ENCODE measurements around the gene WARS2. TPM values are rescaled to one million over a fixed set of nuclear protein-coding genes. Genes with fewer than 3 reads are reported as not detected.
"Not testable (repeated sequence)": the region's sequence is repeated elsewhere in the genome, so short reads cannot be mapped to it uniquely, and the experiment has no call there.

Gene WARS2
- total and polyA plus RNA-seq, 2 donors, result 6.8 to 29.3 TPM

DNA sequence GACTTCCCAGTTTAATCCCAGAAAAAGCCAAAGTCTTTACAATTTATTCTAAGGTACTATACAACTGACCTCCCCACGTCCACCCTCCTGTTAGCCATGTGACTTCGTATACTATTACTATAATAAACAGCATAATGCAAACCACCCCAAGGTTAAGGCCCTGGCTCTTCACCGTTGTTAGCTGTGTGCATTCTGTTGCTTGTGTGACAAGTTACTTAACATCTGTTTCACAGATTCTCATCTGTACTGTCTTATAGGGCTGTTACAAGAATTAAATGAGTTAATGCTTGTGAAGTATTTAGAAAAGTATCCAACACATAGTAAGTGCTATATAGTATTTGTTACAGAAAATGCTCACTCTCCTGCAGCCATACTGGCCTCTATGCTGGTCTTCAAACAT, 15.7 kb downstream of the WARS2 start:
- peaks cover 1% of the 10 kb centered on the region for H3K36me3 ChIP-seq (ENCODE audit: insufficient read depth)
- H3K4me1 ChIP-seq (ENCODE audit: insufficient read depth), result no peaks in the 10 kb centered on the region
- H3K4me3 ChIP-seq (ENCODE audit: low read depth, low read length), result no peak overlapping the region
- WGBS, result 81% methylated on average over 3 of the region's 3 CpGs
- no peak for DNase-seq (ENCODE audit: extremely low spot score)
- H3K27ac ChIP-seq (ENCODE audit: low read depth), result no peak overlapping the region

DNA sequence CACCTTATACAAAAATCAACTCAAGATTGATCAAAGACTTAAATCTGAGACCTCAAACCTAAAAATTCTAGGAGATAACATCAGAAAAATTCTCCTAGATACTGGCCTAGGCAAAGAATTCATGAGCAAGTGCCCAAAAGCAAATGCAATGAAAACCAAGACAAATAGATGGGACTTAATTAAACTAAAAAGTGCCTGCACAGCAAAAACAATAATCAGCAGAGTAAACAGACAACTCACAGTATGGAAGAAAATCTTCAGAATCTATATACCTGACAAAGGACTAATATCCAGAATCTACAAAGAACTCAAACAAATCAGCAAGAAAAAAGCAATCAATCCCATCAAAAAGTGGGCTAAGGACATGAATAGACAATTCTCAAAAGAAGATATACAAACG, 18.6 kb downstream of the WARS2 start:
- H3K4me3 ChIP-seq (ENCODE audit: low read depth, low read length); H3K27ac ChIP-seq (ENCODE audit: low read depth); H3K36me3 ChIP-seq (ENCODE audit: insufficient read depth); DNase-seq (ENCODE audit: extremely low spot score); H3K4me1 ChIP-seq (ENCODE audit: insufficient read depth): not testable (repeated sequence)
- 86% methylated on average over 1 of the region's 1 CpG for WGBS

DNA sequence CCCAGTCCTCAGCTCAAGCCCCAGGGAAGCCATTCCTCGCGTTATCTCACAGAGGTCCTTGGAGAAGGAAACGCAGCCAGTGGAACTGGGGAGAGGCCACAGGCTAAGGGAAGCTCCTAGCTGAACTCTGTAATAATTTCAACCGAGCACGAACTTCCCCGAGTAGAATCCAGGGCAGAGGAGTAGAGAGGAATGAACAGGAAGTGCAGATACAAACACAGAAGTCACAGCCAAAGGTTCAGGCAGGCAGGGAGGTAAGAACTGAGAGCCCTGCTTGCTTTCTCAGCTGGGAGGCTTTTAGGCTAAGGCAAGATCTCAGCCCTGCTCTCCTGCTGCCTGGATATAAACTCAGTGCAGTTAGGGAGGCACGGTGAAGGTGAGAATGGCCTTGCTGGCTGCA, 23.7 kb downstream of the WARS2 start:
- no peak for DNase-seq (ENCODE audit: extremely low spot score)
- no peaks in the 10 kb centered on the region for H3K36me3 ChIP-seq (ENCODE audit: insufficient read depth)
- no peaks in the 10 kb centered on the region for H3K4me1 ChIP-seq (ENCODE audit: insufficient read depth)
- no peak overlapping the region for H3K4me3 ChIP-seq (ENCODE audit: low read depth, low read length)
- no peak overlapping the region for H3K27ac ChIP-seq (ENCODE audit: low read depth)
- WGBS, result 62% methylated on average over 7 of the region's 7 CpGs

DNA sequence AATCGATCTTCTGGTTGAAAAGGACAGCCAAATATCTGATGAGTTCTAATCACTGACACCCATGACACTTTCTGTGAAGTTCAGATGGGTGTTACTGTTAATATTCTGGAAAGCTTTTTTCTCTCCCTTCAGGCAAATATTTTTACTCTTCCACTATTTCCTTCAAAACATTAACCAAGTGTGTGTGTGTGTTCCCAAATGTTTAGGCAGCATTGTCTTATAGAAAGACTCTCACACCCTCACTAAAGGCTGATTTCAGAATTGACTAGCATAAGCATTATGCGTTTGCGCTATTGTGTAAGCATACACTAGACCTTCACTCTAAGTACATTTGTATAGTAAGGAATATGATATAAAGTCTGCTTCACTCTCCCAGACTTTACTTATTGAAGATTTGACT, 24.7 kb downstream of the WARS2 start:
- Histone ChIP-seq H3K27ac (ENCODE audit: low read depth) (no peak overlapping the region), H3K4me1 (ENCODE audit: insufficient read depth) (no peaks in the 10 kb centered on the region), H3K36me3 (ENCODE audit: insufficient read depth) (no peaks in the 10 kb centered on the region), H3K4me3 (ENCODE audit: low read depth, low read length) (no peak overlapping the region)
- 90% methylated on average over 3 of the region's 3 CpGs for WGBS
- DNase-seq (ENCODE audit: extremely low spot score), result no peak

DNA sequence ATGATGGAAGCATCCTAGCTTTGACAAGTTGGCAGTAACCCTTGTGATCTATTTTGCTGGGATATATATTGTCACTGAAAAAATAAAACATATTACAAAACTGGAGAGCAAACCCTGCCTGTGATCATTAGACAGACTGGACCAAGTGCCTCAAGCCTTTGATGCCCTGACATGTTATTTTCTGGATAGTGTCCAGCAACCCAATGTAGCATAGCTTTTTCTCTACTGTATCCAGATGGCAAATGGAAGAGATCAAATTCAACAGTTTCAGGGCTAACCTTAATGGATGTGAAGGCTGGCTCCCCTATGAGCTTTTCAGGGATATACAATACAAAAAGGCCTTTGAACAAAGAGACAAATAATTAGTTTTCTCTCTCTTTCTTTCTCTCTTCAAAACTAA, 25.1 kb downstream of the WARS2 start:
- no peak for DNase-seq (ENCODE audit: extremely low spot score)
- Histone ChIP-seq H3K36me3 (ENCODE audit: insufficient read depth) (no peaks in the 10 kb centered on the region), H3K4me1 (ENCODE audit: insufficient read depth) (no peaks in the 10 kb centered on the region), H3K4me3 (ENCODE audit: low read depth, low read length) (no peak overlapping the region), H3K27ac (ENCODE audit: low read depth) (no peak overlapping the region)

DNA sequence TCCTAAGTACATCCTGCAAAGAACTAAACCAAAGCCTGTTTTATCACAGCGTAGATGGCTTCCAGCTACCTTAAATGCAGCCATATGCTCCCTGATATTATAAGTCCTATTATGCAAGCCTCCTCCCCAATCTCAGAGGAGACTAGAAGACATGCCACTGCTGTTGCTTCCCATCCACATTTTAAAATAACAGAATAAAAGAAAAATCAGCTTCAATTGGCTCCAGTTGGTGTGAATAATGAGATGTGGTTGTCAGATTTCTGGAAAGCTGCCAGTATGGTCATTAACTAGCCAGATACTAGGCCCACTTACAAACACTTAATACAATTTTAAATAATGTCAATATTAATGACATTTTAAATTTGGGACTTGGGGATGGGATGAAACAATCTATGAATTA, 25.7 kb downstream of the WARS2 start:
- DNase-seq (ENCODE audit: extremely low spot score), result no peak
- H3K27ac ChIP-seq (ENCODE audit: low read depth), result no peak overlapping the region
- 84% methylated on average over 1 of the region's 1 CpG for WGBS
- H3K36me3 ChIP-seq (ENCODE audit: insufficient read depth), result no peaks in the 10 kb centered on the region
- H3K4me3 ChIP-seq (ENCODE audit: low read depth, low read length), result no peak overlapping the region
- no peaks in the 10 kb centered on the region for H3K4me1 ChIP-seq (ENCODE audit: insufficient read depth)

DNA sequence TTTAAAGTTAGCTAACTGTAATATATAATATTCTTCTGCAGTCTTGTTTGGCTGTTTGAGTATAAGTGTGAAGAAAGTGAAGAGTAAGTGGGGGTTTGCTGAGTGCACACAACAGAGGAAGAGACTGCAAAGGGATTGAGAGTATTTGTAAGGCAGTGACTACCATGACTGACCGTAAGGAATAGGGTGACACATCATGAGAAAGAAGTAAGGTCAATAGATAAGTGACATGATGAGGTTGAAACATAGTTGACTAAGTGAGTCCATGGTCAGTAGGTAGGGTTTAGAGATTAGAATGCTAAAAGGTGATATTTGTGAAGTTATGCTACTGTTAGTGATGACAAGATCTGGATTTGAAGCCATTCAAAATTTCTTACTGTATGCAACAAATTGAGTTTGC, 27.7 kb downstream of the WARS2 start:
- no peaks in the 10 kb centered on the region for H3K4me1 ChIP-seq (ENCODE audit: insufficient read depth)
- 97% methylated on average over 1 of the region's 1 CpG for WGBS
- H3K27ac ChIP-seq (ENCODE audit: low read depth), result no peak overlapping the region
- no peak overlapping the region for H3K4me3 ChIP-seq (ENCODE audit: low read depth, low read length)
- no peaks in the 10 kb centered on the region for H3K36me3 ChIP-seq (ENCODE audit: insufficient read depth)
- DNase-seq (ENCODE audit: extremely low spot score), result no peak

DNA sequence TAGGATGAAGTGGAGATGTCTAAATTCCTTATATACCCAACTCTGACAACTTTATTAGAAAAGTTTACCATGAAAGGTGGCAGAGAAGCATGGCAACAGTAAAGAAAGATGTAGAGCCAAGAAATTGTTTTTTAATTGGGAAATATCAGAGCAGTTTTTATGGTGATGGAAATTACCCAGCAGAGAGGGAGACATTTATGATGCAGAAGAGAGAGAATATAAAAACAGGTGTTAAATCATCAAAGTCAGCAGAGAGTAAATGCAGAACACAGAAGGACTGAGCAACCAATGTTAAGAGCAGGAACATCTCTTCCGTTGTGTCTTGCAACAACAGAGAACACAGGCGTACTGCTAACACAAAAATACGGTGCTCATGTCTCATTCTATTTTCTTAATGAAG, 28.2 kb downstream of the WARS2 start:
- 96% methylated on average over 3 of the region's 3 CpGs for WGBS
- no peak overlapping the region for H3K27ac ChIP-seq (ENCODE audit: low read depth)
- no peak for DNase-seq (ENCODE audit: extremely low spot score)
- H3K36me3 ChIP-seq (ENCODE audit: insufficient read depth), result no peaks in the 10 kb centered on the region
- H3K4me1 ChIP-seq (ENCODE audit: insufficient read depth), result no peaks in the 10 kb centered on the region
- H3K4me3 ChIP-seq (ENCODE audit: low read depth, low read length), result no peak overlapping the region

DNA sequence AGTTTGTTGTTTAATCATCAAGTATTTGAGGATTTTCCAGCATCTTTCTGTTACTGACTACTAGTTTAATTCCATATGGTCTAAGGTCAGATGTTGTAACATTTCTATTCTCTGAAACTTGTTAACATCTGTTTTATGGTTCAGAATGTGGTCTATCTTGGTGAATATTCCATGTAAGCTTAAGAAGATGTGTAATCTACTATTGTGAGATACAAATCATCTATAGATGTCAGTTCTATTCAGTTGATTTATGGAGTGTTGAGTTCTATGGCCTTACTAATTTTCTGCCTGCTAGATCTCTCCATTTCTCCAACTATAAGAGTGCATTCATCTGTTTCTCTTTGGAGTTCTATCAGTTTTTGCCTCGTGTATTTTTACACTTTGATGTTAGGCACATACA, 31.5 kb downstream of the WARS2 start:
- WGBS, result 43% methylated on average over 1 of the region's 1 CpG
- Histone ChIP-seq H3K4me1 (ENCODE audit: insufficient read depth) (no peaks in the 10 kb centered on the region), H3K36me3 (ENCODE audit: insufficient read depth) (no peaks in the 10 kb centered on the region), H3K4me3 (ENCODE audit: low read depth, low read length) (no peak overlapping the region), H3K27ac (ENCODE audit: low read depth) (no peak overlapping the region)
- no peak for DNase-seq (ENCODE audit: extremely low spot score)

DNA sequence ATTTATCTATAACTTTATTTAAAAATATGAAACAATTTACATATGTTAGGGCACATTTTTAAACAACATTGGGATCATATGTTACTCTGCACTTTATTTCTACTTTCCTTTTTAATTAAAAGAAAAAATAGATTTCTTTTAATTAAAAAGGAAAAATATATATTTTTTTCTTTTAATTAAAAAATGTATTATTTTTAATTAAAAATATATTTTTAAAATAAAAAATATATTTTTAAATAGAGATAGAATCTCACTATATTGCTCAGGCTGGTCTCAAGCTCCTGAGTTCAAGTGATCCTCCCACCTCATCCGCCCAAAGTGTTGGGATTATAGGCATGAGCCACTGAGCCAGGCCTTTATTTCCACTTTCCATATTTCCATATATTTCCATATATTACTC, 36.7 kb downstream of the WARS2 start:
- H3K4me3 ChIP-seq (ENCODE audit: low read depth, low read length), result no peak overlapping the region
- WGBS, result 96% methylated on average over 1 of the region's 1 CpG
- no peak for DNase-seq (ENCODE audit: extremely low spot score)
- no peak overlapping the region for H3K27ac ChIP-seq (ENCODE audit: low read depth)
- H3K36me3 ChIP-seq (ENCODE audit: insufficient read depth), result no peaks in the 10 kb centered on the region
- H3K4me1 ChIP-seq (ENCODE audit: insufficient read depth), result no peaks in the 10 kb centered on the region

DNA sequence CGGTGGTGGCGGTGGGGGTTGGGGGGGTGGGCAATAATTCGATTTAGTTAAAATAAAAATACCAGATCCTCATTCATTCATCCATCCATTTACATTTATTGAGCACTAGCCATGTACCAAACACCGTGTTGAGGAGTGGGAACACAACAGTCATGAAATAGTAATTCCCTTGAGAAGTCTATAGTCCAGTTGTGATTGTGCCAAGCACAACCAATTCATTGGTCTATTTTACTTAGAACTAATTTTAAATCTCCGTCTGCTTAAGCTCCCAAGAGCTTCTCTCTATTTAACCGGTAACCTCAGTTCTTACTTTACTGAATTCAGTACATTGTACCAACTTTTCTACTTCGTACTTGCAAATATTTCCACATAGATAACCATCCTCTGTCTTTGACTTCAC, 38.4 kb downstream of the WARS2 start:
- Histone ChIP-seq H3K27ac (ENCODE audit: low read depth) (no peak overlapping the region), H3K4me3 (ENCODE audit: low read depth, low read length) (no peak overlapping the region), H3K36me3 (ENCODE audit: insufficient read depth) (no peaks in the 10 kb centered on the region), H3K4me1 (ENCODE audit: insufficient read depth) (no peaks in the 10 kb centered on the region)
- WGBS, result 63% methylated on average over 7 of the region's 7 CpGs
- no peak for DNase-seq (ENCODE audit: extremely low spot score)

DNA sequence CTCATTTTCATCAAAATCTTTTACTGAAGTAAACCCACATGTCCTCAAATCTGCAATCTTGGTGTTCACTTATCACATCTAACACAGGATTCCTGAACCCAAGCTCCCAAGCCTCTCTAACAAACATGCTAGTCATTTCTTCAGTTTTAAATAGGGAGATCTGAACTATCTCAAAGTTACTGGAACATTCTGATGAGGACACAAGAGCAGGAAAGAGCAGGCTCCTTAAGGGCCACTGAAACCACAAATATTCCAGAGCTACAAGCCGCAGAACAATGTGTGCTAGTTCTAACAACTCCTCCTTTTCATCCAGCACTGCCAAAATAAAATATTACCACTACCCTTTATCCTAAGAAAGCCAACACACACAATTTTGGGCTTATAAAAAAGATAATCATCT, 38.9 kb downstream of the WARS2 start:
- H3K27ac ChIP-seq (ENCODE audit: low read depth), result no peak overlapping the region
- no peaks in the 10 kb centered on the region for H3K36me3 ChIP-seq (ENCODE audit: insufficient read depth)
- no peak for DNase-seq (ENCODE audit: extremely low spot score)
- no peaks in the 10 kb centered on the region for H3K4me1 ChIP-seq (ENCODE audit: insufficient read depth)
- no peak overlapping the region for H3K4me3 ChIP-seq (ENCODE audit: low read depth, low read length)
- WGBS, result 61% methylated on average over 1 of the region's 1 CpG

DNA sequence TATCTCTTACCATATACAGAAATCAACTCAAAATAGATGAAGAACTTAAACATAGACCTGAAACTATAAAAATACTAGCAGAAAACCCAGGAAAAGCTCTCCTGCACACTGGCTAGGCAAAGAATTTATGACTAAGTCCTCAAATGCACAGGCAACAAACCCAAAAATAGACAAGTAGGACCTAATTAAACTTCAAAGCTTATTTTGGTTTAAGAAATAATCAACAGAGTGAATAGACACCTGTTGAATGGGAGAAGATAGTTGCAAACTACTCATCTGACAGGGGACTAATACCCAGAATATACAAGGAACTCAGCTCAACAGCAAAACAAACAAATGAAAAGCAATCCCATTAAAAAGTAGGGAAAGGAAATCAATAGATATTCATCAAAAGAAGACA, 40.7 kb downstream of the WARS2 start:
- no peak overlapping the region for H3K27ac ChIP-seq (ENCODE audit: low read depth)

DNA sequence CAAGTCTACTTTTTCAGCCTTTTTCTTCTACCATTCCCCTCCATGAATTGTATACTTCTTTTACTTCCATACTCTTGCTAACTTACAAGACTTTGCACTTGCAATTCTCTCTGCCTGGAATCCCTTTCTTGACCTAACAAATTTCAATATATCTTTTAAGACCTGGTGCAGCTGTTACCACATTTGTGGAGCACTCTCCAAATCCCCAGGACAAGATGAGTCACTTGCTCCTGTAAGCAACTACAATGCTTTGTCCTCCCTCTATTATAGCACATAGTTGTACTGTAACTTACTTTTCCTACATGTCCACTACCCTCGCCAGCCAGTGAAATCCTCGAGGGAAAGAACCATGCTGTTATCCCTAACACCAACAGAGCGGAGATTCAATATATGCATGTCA, 43.1 kb downstream of the WARS2 start:
- no peak overlapping the region for H3K27ac ChIP-seq (ENCODE audit: low read depth)
- peaks cover 1% of the 10 kb centered on the region for H3K36me3 ChIP-seq (ENCODE audit: insufficient read depth)
- H3K4me1 ChIP-seq (ENCODE audit: insufficient read depth), result no peaks in the 10 kb centered on the region
- DNase-seq (ENCODE audit: extremely low spot score), result no peak
- no peak overlapping the region for H3K4me3 ChIP-seq (ENCODE audit: low read depth, low read length)
- WGBS, result 76% methylated on average over 3 of the region's 3 CpGs

More for the DNA sequence above, 40.7 kb downstream of the WARS2 start:
- no peaks in the 10 kb centered on the region for H3K36me3 ChIP-seq (ENCODE audit: insufficient read depth)
- H3K4me3 ChIP-seq (ENCODE audit: low read depth, low read length), result no peak overlapping the region
- DNase-seq (ENCODE audit: extremely low spot score), result no peak
- H3K4me1 ChIP-seq (ENCODE audit: insufficient read depth), result no peaks in the 10 kb centered on the region

DNA sequence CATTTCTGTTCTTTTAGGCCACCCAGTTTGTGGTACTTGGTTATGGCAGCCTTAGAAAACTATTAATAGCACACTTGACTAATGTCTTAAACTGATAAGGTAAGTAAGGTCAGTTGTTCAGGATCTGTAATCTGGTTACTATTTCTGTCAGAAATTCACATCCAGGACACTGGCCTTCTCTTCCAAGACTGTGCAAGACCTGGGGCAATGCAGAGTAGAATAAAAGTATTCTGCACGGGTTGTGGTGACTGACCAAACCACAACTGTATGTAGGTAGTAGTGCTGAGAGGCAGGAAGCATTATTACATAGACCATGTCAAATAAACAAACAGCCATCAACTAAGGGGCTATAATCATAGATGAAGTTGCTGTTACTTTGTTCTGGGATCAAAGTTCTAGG, 46.7 kb downstream of the WARS2 start:
- 90% methylated on average over 1 of the region's 1 CpG for WGBS
- Histone ChIP-seq H3K4me3 (ENCODE audit: low read depth, low read length) (no peak overlapping the region), H3K36me3 (ENCODE audit: insufficient read depth) (peaks cover 1% of the 10 kb centered on the region), H3K4me1 (ENCODE audit: insufficient read depth) (no peaks in the 10 kb centered on the region), H3K27ac (ENCODE audit: low read depth) (no peak overlapping the region)
- DNase-seq (ENCODE audit: extremely low spot score), result no peak
